Natural killer cell (primary cell): Measurements from ENCODE around the gene TMEM183A. TPM values are rescaled to one million over a fixed set of nuclear protein-coding genes. Genes with fewer than 3 reads are reported as not detected.

Experiments used
- ATAC-seq, 3 donors: fragments of 150-1000 bp in 2 of 3; fragments of 200-7000 bp in 1 of 3; cut with Tn5 transposase; 1 replicate in 1 of 3; 2 replicates in 2 of 3; pipeline ENCODE4 v1.10.0; 2021; ENCODE audit warnings: mild to moderate bottlenecking in 2 of 3, moderate library complexity in 2 of 3
- DNase-seq, 2 donors: peaks; one replicate each; pipeline versions ENCODE4 v3.0.0 to v3.0.0-alpha.2; 2013 to 2021; ENCODE audit warnings: mixed read lengths in 1 of 2
- H3K27ac ChIP-seq: one replicate; pipeline ENCODE4 v1.5.1; 2013; ENCODE audit warnings: mild to moderate bottlenecking, low read length
- H3K27me3 ChIP-seq: one replicate; pipeline ENCODE4 v1.6.1; 2013; ENCODE audit warnings: low read length; ENCODE audit not compliant: control insufficient read depth, insufficient read depth
- H3K36me3 ChIP-seq: one replicate; pipeline ENCODE4 v1.6.1; 2013; ENCODE audit warnings: low read length; ENCODE audit not compliant: control insufficient read depth, insufficient read depth
- H3K4me1 ChIP-seq: one replicate; pipeline ENCODE4 v1.6.1; 2013; ENCODE audit warnings: low read length; ENCODE audit not compliant: control insufficient read depth, insufficient read depth
- H3K4me3 ChIP-seq: one replicate; pipeline ENCODE4 v1.5.1; 2013; ENCODE audit warnings: low read length
- H3K9me3 ChIP-seq: one replicate; pipeline ENCODE4 v1.6.1; 2013; ENCODE audit warnings: low read length; ENCODE audit not compliant: control insufficient read depth, insufficient read depth
- H3K27ac Mint-ChIP-seq, 2 donors: one replicate each; pipeline ENCODE4 v1.8.0; 2022; ENCODE audit warnings: mild to moderate bottlenecking in 2 of 2, mixed read lengths in 2 of 2, moderate library complexity in 1 of 2
- H3K27me3 Mint-ChIP-seq, 2 donors: one replicate each; pipeline ENCODE4 v1.8.0; 2022; ENCODE audit warnings: low read depth in 2 of 2, mixed read lengths in 2 of 2
- H3K36me3 Mint-ChIP-seq: one replicate; pipeline ENCODE4 v1.8.0; 2022; ENCODE audit warnings: mixed read lengths
- H3K4me1 Mint-ChIP-seq, 2 donors: one replicate each; pipeline ENCODE4 v1.8.0; 2022; ENCODE audit warnings: mixed read lengths in 2 of 2
- H3K4me3 Mint-ChIP-seq: one replicate; pipeline ENCODE4 v1.8.0; 2022; ENCODE audit warnings: mild to moderate bottlenecking, moderate library complexity, mixed read lengths
- H3K9me3 Mint-ChIP-seq, 2 donors: one replicate each; pipeline ENCODE4 v1.8.0; 2022; ENCODE audit warnings: mixed read lengths in 2 of 2
- WGBS: methylation state at CpG from one replicate; pipeline ENCODE4 v1.1.7; 2013; ENCODE audit warnings: missing lambda C conversion rate; ENCODE audit not compliant: insufficient coverage; 5-methylcytosine and 5-hydroxymethylcytosine counted together
- intact Hi-C: fragments of 100-400 bp; cut with micrococcal nuclease; formaldehyde crosslinking; loops from one replicate; pipeline ENCODE4 v1.14.2; 2022
- total RNA-seq, 4 donors: library from RNA; stranded (reverse); fragments of 120-200 nt in 1 of 4; gene quantifications; one replicate each; pipeline versions ENCODE4 v1.2.3 to v1.2.4, GENCODE V29; 2013 to 2022
- TF ChIP-seq, protein P1 (sequence below): fragments of 200-600 bp; IDR thresholded peaks from one replicate; pipeline ENCODE4 v1.8.0; 2022; ENCODE audit warnings: antibody characterized with exemption

The TMEM183A gene
- total RNA-seq, 3 donors from 2014 or later (not counting 1 experiment from before 2014, with no cell fraction given): 127 to 147 (median 143) TPM

DNA sequence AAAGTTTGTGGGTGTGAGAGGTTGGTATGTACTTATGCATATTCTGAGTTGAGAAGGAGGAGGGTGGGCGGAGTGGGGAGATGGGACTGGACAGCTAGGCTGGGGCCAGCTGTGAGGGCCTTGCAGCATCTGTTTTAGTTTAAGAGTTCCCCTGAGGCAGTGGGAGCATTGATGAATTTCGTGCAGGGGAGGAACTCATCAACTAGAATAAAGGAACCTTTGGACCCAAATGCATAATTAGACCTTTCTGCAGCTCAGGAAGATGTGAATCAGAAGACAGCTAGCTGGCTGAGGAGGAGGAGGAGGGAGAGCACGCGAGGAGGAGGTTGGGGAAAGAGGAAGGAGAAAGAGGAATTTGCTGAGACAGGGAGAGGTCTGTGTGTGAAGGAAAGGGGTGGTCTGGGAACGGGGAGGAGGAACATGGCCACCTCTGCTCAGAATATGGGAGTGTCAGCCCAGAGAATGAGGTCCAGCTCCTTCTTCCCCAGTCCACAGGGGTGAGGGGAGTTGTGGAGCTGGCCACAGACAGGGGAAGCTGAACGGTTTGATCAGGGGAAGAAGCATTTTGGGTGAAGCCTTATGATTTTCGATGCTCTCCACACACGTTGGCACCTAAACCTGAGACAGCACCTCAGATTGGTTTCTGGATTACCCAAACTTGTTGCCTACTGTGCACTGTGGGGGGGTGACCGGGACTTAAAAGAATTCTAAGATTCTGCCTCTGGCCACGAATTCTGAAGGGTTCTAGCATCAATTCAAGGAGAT is 50.9 kb downstream of the TMEM183A start:
- no peak for DNase-seq
- intact Hi-C loops: no loop called here
- no peaks in the 10 kb centered on the region for H3K9me3 Mint-ChIP-seq
- TF ChIP-seq, protein P1, sequence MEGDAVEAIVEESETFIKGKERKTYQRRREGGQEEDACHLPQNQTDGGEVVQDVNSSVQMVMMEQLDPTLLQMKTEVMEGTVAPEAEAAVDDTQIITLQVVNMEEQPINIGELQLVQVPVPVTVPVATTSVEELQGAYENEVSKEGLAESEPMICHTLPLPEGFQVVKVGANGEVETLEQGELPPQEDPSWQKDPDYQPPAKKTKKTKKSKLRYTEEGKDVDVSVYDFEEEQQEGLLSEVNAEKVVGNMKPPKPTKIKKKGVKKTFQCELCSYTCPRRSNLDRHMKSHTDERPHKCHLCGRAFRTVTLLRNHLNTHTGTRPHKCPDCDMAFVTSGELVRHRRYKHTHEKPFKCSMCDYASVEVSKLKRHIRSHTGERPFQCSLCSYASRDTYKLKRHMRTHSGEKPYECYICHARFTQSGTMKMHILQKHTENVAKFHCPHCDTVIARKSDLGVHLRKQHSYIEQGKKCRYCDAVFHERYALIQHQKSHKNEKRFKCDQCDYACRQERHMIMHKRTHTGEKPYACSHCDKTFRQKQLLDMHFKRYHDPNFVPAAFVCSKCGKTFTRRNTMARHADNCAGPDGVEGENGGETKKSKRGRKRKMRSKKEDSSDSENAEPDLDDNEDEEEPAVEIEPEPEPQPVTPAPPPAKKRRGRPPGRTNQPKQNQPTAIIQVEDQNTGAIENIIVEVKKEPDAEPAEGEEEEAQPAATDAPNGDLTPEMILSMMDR: no peak
- WGBS: 24% methylated on average over 10 of the region's 10 CpGs
- H3K36me3 Mint-ChIP-seq: no peaks in the 10 kb centered on the region
- peaks cover 2 to 20% of the 10 kb centered on the region in 2 donors for H3K27me3 Mint-ChIP-seq
- Histone ChIP-seq H3K36me3 (no peaks in the 10 kb centered on the region), H3K27me3 (no peaks in the 10 kb centered on the region), H3K4me1 (peaks cover 16% of the 10 kb centered on the region), H3K4me3 (no peak overlapping the region), H3K27ac (no peak overlapping the region), H3K9me3 (no peaks in the 10 kb centered on the region)
- no peak for ATAC-seq
- H3K27ac Mint-ChIP-seq: no peak overlapping the region
- H3K4me1 Mint-ChIP-seq: peaks cover 0 to 5% of the 10 kb centered on the region in 2 donors
- no peak overlapping the region for H3K4me3 Mint-ChIP-seq

DNA sequence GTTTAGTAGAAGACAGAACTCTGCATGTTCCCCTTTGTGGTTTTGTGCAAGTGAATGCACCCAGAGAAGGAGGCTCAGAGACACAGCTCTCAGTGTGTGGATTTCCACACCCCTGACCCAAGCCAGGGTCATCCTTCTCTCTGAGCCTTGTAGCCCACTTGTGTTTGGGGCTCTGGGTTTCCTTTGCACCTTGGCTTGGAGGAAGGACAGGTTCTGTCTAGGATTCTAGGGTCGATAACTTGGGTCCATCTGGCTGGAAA is 51.4 kb downstream of the TMEM183A start:
- no peaks in the 10 kb centered on the region for H3K36me3 Mint-ChIP-seq
- TF ChIP-seq, protein P1: no peak
- no peak overlapping the region for H3K4me3 Mint-ChIP-seq
- no peak for DNase-seq
- H3K27ac Mint-ChIP-seq: no peak overlapping the region
- Histone ChIP-seq H3K27ac (no peak overlapping the region), H3K4me1 (peaks cover 16% of the 10 kb centered on the region), H3K9me3 (no peaks in the 10 kb centered on the region), H3K27me3 (no peaks in the 10 kb centered on the region), H3K4me3 (no peak overlapping the region), H3K36me3 (no peaks in the 10 kb centered on the region)
- H3K27me3 Mint-ChIP-seq: peaks cover 2 to 20% of the 10 kb centered on the region in 2 donors
- 57% methylated on average over 1 of the region's 1 CpG for WGBS
- no peaks in the 10 kb centered on the region for H3K9me3 Mint-ChIP-seq
- no peak for ATAC-seq
- intact Hi-C loops: no loop called here
- peaks cover 0 to 5% of the 10 kb centered on the region in 2 donors for H3K4me1 Mint-ChIP-seq

DNA sequence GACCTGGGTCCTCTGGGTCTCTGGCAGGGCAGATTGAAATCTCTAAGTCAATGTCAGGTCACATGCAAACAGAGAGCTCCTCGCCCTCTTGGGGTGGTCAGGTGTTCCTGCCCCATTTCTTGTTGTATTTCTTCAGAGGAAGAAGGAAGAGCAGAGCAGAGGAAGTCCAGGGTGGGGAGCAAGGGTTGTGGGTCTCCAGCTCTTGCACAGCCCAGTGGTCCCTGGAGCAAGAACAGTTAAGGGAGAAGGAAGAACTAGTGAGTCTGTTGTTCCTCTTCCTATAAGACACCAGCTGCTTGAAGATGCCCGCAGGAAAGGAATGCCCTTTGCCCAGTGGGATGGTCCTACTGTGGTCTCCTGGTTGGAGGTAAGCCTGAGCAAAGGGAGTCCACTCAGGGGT is 52.3 kb downstream of the TMEM183A start:
- no peak overlapping the region for H3K4me3 ChIP-seq
- H3K27ac Mint-ChIP-seq: no peak overlapping the region
- H3K9me3 Mint-ChIP-seq: no peaks in the 10 kb centered on the region
- TF ChIP-seq, protein P1: no peak
- H3K4me1 Mint-ChIP-seq: peaks cover 0 to 5% of the 10 kb centered on the region in 2 donors
- DNase-seq: no peak
- WGBS: 65% methylated on average over 2 of the region's 2 CpGs
- H3K27me3 ChIP-seq: no peaks in the 10 kb centered on the region
- H3K4me3 Mint-ChIP-seq: no peak overlapping the region
- peaks cover 4 to 20% of the 10 kb centered on the region in 2 donors for H3K27me3 Mint-ChIP-seq
- H3K36me3 Mint-ChIP-seq: no peaks in the 10 kb centered on the region
- H3K9me3 ChIP-seq: no peaks in the 10 kb centered on the region
- no peak overlapping the region for H3K27ac ChIP-seq
- H3K36me3 ChIP-seq: no peaks in the 10 kb centered on the region
- H3K4me1 ChIP-seq: peaks cover 16% of the 10 kb centered on the region
- intact Hi-C loops: no loop called here
- no peak for ATAC-seq

DNA sequence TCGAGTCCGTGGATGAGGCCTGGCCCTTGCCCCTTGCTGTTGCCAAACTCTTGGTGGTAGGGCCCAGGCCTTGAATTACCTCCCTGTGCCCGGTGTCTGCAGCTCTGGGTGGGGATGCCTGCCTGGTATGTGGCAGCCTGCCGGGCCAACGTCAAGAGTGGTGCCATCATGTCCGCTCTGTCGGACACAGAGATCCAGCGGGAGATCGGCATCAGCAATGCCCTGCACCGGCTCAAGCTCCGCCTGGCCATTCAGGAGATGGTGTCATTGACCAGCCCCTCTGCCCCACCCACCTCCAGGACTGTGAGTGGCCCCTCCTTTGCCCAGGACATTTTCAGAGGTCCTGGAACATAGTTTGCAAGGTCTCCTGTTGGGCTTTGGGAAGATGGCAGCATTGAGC is 52.9 kb downstream of the TMEM183A start:
- WGBS: 94% methylated on average over 11 of the region's 11 CpGs
- no peak for ATAC-seq
- peaks cover 4 to 20% of the 10 kb centered on the region in 2 donors for H3K27me3 Mint-ChIP-seq

More for the DNA sequence above, 52.9 kb downstream of the TMEM183A start:
- intact Hi-C loops: no loop called here
- peaks cover 0 to 5% of the 10 kb centered on the region in 2 donors for H3K4me1 Mint-ChIP-seq
- TF ChIP-seq, protein P1: no peak
- H3K27ac Mint-ChIP-seq: no peak overlapping the region
- no peak overlapping the region for H3K4me3 Mint-ChIP-seq
- Histone ChIP-seq H3K36me3 (no peaks in the 10 kb centered on the region), H3K9me3 (no peaks in the 10 kb centered on the region), H3K4me3 (no peak overlapping the region), H3K27ac (no peak overlapping the region), H3K27me3 (no peaks in the 10 kb centered on the region), H3K4me1 (peaks cover 16% of the 10 kb centered on the region)
- H3K9me3 Mint-ChIP-seq: no peaks in the 10 kb centered on the region
- no peak for DNase-seq
- H3K36me3 Mint-ChIP-seq: no peaks in the 10 kb centered on the region
